GM13976 (cell line): ENCODE data around the gene EEFSEC.

ENCODE experiments used
- DNase-seq: peaks from one replicate; pipeline ENCODE4 v3.0.0; 2012; ENCODE audit warnings: low spot score
- CTCF ChIP-seq: IDR thresholded peaks from 2 replicates; pipeline ENCODE4 v1.5.1; 2012; ENCODE audit warnings: borderline replicate concordance, mild to moderate bottlenecking; ENCODE audit not compliant: insufficient read depth; ENCODE audit errors: extremely low read depth, missing control alignments, control extremely low read depth
- in situ Hi-C: fragments of 300-500 bp; cut with MboI; formaldehyde crosslinking; loops from one replicate; pipeline ENCODE4 v1.12.0; 2022; ENCODE audit warnings: low sequenced_read_pairs, mixed read lengths, inconsistent platforms; ENCODE audit not compliant: unreplicated experiment

EEFSEC gene

GRCh38 chr3:128287216-128287615 is 133.9 kb downstream of the EEFSEC start:
- DNase-seq: no peak
- no peak for TF ChIP-seq CTCF
- in situ Hi-C loops: no loop called here

- no peak for DNase-seq
- no peak for TF ChIP-seq CTCF
- in situ Hi-C loops: no loop called here
Observed at GRCh38 chr3:128289534-128289933, 136.3 kb downstream of the EEFSEC start.

GRCh38 chr3:128290484-128290883 is 137.2 kb downstream of the EEFSEC start:
- in situ Hi-C loops: no loop called here
- no peak for DNase-seq
- no peak for TF ChIP-seq CTCF

- no peak for TF ChIP-seq CTCF
- no peak for DNase-seq
- in situ Hi-C loops: no loop called here
Observed at GRCh38 chr3:128293930-128294329, 140.6 kb downstream of the EEFSEC start.

GRCh38 chr3:128294999-128295468 is 141.8 kb downstream of the EEFSEC start:
- in situ Hi-C loops: no loop called here
- no peak for TF ChIP-seq CTCF
- no peak for DNase-seq

- DNase-seq: no peak
- in situ Hi-C loops: no loop called here
- no peak for TF ChIP-seq CTCF
Observed at GRCh38 chr3:128296469-128297251, 143.4 kb downstream of the EEFSEC start.
